ENCODE measurements around the gene DOCK2. TPM values are rescaled to one million over a fixed set of nuclear protein-coding genes. Genes with fewer than 3 reads are reported as not detected.

Gene DOCK2
- total and polyA plus RNA-seq, 2 of the 8 experiments (the other 6 are each of a cell fraction or from before 2014, with no cell fraction given) = 3.9 to 5.7 TPM

- Histone ChIP-seq H3K4me1 (replicated peaks in 1 of 4; ENCODE audit: control insufficient read depth in 3 of 4, insufficient read depth in 4 of 4, low read length in 3 of 4) (no peaks in the 10 kb centered on the region), H3K23ac (ENCODE audit: insufficient read length) (no peak overlapping the region), H3K4ac (replicated peaks; ENCODE audit: insufficient read length, low read depth, low read length) (no peak overlapping the region), H3K9me3 (ENCODE audit: insufficient read depth in 2 of 2, low read depth in 1 of 2, low read length in 1 of 2) (no peaks in the 10 kb centered on the region), H4K8ac (ENCODE audit: extremely low read depth, insufficient read depth, low read length) (no peak overlapping the region), H2BK15ac (ENCODE audit: low read length) (no peak overlapping the region), H3K56ac (replicated peaks; ENCODE audit: insufficient read length, low read depth, low read length) (no peak overlapping the region), H3K36me3 (ENCODE audit: control insufficient read depth in 2 of 4, insufficient read depth in 4 of 4, low read length in 3 of 4) (no peaks in the 10 kb centered on the region), H3K27ac (ENCODE audit: low read depth, low read length) (no peak overlapping the region), H3K27me3 (replicated peaks in 1 of 4; ENCODE audit: control insufficient read depth in 3 of 4, extremely low read depth in 1 of 4, insufficient read depth in 3 of 4, low read length in 3 of 4) (no peaks in the 10 kb centered on the region), H2AK5ac (ENCODE audit: low read depth, low read length) (no peak overlapping the region), H3K4me2 (ENCODE audit: insufficient read depth in 1 of 2, low read depth in 2 of 2, low read length in 2 of 2) (no peak overlapping the region), H4K20me1 (replicated peaks in 1 of 2; ENCODE audit: control insufficient read depth in 1 of 2, insufficient read depth in 2 of 2, low read length in 2 of 2) (no peaks in the 10 kb centered on the region), H2BK120ac (replicated peaks; ENCODE audit: low read depth, low read length) (no peak overlapping the region), H4K5ac (ENCODE audit: insufficient read length, low read depth, low read length) (no peak overlapping the region), H3K4me3 (ENCODE audit: extremely low read depth in 1 of 4, insufficient read depth in 2 of 4, low read depth in 3 of 4, low read length in 4 of 4) (no peak overlapping the region), H2BK5ac (ENCODE audit: low read depth, low read length) (no peak overlapping the region), H3K23me2 (ENCODE audit: low read depth, low read length) (no peaks in the 10 kb centered on the region; the same call in 1 of the 2 replicates), H3K14ac (ENCODE audit: insufficient read length) (no peak overlapping the region), H4K91ac (replicated peaks; ENCODE audit: insufficient read length, low read length) (no peak overlapping the region), H3K18ac (ENCODE audit: extremely low read depth, low read length) (no peak overlapping the region), H2BK20ac (ENCODE audit: low read length) (no peak overlapping the region), H2BK12ac (ENCODE audit: low read depth, low read length) (no peak overlapping the region), H3K79me1 (ENCODE audit: low read depth, low read length) (no peaks in the 10 kb centered on the region), H3K9ac (replicated peaks in 1 of 4; ENCODE audit: extremely low read depth in 1 of 4, low read depth in 3 of 4, low read length in 3 of 4) (no peak overlapping the region), H3K79me2 (ENCODE audit: control insufficient read depth in 1 of 2, insufficient read depth in 2 of 2, low read length in 2 of 2) (no peaks in the 10 kb centered on the region), H2AFZ (ENCODE audit: low read length) (no peak overlapping the region)
- ChIA-PET POLR2A (ENCODE audit: partially characterized antibody) (interaction anchor here (0.8 kb wide), 1 partner anchor 8 kb away, joined by 3 read pairs; no protein-coding TSS in a partner anchor), CTCF (ENCODE audit: partially characterized antibody) (no interaction called here)
- FAIRE-seq (no peak), DNase-seq (ENCODE audit: low read depth in 1 of 2, low spot score in 2 of 2) (no peak)
- WGBS, 2 experiments (ENCODE audit: extremely low coverage in 1 of 2, insufficient coverage in 1 of 2, insufficient read length in 1 of 2, insufficient replicate concordance in 2 of 2, low coverage in 1 of 2, low lambda C conversion rate in 2 of 2, missing lambda C conversion rate in 1 of 2) = 79 to 100% methylated on average over 1 to 5 of the region's 5 CpGs
- TF ChIP-seq JUND (IDR thresholded peaks at IDR 0.05; ENCODE audit: low read length) = no peak
- no peak for TF ChIP-seq CTBP2 (IDR thresholded peaks at IDR 0.05; ENCODE audit: borderline replicate concordance, insufficient read depth, insufficient read length, low read length)
- TF ChIP-seq HDAC6 (IDR thresholded peaks at IDR 0.05; ENCODE audit: low read depth, low read length) = no peak
- TF ChIP-seq GABPA (IDR thresholded peaks at IDR 0.05; ENCODE audit: borderline replicate concordance, insufficient read depth, low read length) = no peak
- TF ChIP-seq POLR2AphosphoS5 (IDR thresholded peaks at IDR 0.05; ENCODE audit: low read depth, low read length) = no peak
- TF ChIP-seq TAF1 (IDR thresholded peaks at IDR 0.05; ENCODE audit: low read depth, low read length) = no peak
- TF ChIP-seq KDM4A (IDR thresholded peaks at IDR 0.05; ENCODE audit: low read depth, low read length, severe bottlenecking) = no peak
- TF ChIP-seq BCL11A (IDR thresholded peaks at IDR 0.05; ENCODE audit: low read depth in 2 of 2, low read length in 2 of 2) = no peak
- no peak for TF ChIP-seq SP4 (IDR thresholded peaks at IDR 0.05; ENCODE audit: low read length)
- TF ChIP-seq CREB1 (IDR thresholded peaks at IDR 0.05) = no peak
- TF ChIP-seq SRF (IDR thresholded peaks at IDR 0.05; ENCODE audit: low read depth, low read length) = no peak
- no peak for TF ChIP-seq RFX5 (IDR thresholded peaks at IDR 0.05; ENCODE audit: borderline replicate concordance, low read depth, low read length)
- TF ChIP-seq BRCA1 (IDR thresholded peaks at IDR 0.05; ENCODE audit: low read depth, low read length) = no peak
Observed at GRCh38 chr5:169785771-169786618, 148.9 kb downstream of the DOCK2 start.
